Measurements from ENCODE around the gene DDX20.
"Not testable (repeated sequence)": the region's sequence is repeated elsewhere in the genome, so short reads cannot be mapped to it uniquely, and the experiment has no call there.

The DDX20 gene

DNA sequence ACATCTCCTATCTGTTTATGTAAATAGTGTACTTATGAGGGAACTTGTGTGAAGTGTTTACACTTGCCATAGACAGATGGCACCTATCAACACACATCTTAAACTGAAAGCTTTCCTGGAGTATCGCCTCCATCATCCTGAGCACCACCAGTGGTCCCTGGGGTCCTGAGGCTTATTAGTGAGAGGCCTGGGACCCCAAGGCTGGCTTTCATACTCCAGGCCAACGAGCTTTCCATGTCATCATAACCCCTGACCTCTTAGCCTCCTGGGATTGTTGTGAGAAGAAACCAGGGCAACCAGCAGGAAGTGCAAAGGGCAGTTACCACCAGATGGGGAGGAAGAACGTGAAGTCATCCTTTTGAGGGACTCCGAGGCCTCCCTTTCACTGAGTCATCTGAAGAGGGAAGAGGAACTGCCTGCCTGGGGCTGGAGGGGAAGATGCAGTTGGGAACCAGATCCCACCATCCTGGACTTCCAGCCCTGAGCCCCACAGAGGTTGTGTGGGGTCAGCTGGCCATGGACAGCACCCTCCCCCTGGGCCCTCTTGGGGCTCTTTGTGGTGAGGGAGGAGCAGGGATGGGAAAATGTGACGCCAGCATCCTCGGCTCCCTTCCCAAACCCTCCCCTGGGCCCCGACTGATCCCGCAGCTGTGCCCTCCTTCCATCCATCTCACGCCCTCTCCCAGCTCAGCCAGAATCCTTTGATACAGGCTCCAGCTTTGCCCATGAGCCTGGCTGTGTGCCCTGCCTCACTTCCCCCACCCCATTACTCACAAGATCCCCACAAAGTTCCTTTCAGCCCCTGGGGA is 22.3 kb upstream of the DDX20 start:
- DNase-seq: no peak

DNA sequence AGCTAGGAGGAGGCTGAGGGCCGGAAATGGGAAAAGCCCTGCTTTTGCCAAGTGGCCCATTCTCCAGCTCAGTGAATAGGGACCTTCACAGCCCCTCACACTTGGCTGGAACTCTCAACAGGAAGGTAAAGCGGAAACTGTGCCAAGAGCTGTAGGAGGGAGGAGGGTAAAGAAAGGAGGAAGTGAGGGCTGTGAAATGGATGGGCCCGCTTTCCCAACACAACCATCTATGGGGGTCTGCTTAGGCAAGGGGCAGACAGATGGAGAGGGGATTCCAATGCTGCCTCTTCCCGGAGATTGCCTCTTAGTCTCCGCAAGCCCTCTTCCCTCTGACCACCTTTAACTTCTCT is 21.7 kb upstream of the DDX20 start:
- no peak for DNase-seq

DNA sequence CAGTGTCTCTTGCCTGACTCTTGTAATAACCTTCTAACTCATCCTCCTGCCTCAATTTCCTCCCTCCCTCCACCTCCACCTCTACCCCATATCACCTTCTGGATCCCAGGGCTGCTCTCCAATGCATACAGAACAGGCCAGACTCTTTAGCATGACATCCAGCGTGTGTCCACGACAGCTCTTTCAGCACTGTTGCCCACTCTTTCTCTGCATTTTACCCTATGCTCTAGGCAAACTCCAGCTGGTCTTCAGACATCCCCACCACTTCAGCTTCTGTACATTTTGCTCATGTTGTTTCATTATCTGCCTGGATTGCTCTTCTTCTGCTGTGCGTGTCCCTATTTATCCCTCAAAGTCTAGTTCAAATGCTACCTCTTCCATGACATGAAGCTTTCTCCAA is 21.3 kb upstream of the DDX20 start:
- no peak for DNase-seq

DNA sequence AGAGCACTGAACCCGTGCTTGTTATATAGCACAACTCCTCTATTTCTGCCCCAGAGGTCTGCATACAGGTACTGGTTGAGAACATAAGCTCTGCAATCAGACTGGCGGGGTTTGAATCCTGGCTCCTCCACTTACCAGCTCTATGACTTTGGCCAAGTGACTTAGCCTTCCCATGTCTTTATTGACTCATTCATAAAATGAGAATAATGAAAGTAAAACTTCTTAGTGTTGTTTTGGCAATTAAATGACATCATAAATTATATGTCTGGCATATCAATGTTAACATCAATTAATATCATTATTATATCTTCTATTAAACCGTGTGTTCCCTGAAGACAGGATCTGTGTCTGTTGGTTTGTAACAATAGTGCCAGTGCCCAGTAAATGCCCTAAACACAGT is 20.8 kb upstream of the DDX20 start:
- DNase-seq: no peak

DNA sequence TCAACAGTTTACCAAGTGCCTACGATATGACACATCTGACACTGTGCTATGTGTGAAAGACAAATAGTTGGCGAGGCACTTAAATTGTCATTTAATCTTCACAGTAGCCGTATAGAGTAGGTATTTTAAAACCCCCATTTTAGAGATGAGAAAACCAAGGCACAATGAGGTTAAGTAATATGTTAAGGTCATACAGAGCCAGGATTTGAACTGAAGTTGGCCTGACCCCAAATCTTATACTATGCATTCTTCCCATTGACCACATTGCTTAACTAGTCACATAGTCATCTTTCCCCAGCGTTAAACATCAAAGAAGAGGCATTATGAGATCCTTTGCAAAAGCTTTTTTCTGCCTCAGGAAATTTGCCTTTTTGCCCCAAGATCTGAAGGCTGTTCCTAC is 20.4 kb upstream of the DDX20 start:
- no peak for DNase-seq

DNA sequence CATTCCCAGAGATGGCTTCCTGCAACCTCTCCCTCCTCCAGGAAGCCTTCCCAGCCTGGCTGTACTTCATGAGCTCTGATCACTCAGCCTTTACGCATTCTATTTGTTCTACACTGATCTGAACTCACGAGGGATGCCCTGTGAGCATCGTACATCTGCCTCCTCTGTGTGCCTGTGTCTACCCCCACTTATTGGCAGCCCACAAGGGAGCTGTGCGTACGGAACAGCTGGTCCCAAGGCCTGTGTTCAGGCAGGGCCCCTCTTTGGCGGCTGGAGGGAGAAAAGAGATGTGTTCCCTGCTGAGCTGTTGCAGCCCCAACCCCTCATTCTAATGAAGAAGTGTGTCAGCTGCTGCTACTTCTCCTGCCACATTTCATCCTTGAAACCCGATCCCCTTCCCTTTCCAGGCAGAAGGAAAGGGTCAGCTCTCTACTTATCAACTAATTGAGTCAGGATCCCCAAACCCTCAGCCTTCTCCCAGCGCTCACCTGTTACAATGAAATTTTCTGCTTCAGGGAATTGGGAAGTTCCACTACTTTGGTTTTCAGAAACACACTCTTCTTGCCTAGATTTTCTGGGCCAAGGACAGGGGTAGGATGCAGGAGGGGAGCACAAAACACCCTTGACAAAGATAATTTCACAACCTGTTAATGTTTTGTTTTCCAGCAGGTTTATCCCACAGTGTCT is 19.7 kb upstream of the DDX20 start:
- DNase-seq: no peak

DNA sequence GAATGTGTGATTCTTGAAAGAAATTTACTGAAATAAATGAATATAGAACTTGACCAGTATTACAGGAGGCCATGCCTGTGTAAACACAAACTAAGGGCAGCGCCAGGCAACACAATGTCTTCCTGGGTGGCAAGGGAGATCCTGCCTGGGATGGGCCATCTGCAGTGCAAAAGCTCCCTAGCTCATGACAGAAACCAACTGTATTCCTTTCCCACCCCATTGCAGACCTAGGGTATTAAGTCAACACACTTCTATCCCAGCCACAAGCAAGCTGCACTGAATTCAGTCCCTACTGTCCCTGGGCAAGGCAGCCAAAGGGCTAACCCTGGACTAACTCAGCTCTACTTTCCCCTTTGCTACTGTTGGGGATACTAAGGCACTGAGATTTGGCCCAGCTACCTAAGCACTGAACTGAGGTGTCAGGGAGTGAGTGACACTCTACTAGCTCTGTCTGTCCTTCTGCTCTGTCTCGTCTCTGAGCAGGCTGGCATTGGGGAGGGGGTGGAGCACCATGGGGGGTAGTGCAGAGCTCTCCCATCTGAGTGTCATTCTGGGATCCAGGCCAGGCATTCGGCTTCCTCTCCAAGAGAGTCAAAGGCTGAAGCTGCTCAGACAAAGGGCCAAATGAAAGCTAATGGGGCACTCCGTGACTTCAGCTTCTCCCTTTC is 19.0 kb upstream of the DDX20 start:
- no peak for DNase-seq

DNA sequence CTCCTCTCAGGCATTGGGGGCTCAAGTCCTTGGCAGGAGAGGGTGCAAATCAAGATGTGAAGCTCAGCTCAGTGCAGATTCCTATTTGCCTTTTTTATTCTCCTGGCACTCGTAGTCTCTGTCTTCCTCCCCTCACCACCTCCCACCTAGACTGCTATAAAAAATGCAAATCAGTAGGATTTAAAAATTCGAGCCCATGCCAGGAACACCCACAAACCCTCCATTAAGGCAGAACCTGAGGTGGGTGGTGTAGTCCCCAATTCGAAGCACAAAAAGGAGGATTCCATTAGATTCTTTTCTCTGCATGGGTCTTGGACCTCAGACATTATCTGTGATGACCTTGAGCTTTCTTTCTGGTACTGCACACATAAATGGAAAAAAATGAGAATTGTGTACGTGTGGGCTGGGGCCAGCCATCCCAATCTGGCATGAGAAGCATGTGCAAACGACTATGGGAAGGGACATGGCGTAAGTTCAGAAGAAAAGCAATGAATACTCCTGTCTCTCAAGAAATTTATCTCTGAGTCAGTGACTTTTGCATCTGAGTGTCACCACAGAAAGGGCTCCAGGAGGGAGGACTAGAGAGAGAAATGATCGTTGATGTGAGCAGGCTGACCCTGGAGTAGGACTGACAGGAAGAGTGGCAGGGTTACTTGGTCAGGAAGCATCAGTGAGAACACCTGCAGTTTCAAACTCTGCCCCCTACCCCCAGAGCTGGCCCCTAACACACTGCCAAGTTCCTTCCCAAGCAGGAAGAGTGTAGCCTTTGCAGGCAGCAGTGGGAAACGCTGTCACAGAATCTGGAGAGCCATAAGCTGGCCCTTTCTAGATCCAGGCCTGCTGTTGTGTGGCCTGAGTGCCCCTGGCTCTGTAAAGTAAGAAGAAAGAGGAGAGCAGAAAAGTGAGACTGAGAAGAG is 18.2 kb upstream of the DDX20 start:
- DNase-seq: no peak

DNA sequence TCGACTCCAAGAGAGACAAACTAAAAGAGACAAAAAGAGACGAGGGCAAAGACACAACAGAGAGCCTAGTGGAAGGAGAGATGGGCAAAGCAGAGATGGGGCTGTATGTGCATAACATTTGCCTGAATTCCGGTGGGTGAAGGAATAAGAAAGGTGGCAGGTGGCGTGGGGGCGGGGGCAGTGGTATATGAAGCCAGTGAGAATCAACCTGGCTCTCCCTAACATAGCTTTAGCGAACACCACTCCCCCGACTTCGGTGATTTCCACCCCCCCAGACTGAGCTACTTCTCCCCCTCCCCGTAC is 17.6 kb upstream of the DDX20 start:
- no peak for DNase-seq

DNA sequence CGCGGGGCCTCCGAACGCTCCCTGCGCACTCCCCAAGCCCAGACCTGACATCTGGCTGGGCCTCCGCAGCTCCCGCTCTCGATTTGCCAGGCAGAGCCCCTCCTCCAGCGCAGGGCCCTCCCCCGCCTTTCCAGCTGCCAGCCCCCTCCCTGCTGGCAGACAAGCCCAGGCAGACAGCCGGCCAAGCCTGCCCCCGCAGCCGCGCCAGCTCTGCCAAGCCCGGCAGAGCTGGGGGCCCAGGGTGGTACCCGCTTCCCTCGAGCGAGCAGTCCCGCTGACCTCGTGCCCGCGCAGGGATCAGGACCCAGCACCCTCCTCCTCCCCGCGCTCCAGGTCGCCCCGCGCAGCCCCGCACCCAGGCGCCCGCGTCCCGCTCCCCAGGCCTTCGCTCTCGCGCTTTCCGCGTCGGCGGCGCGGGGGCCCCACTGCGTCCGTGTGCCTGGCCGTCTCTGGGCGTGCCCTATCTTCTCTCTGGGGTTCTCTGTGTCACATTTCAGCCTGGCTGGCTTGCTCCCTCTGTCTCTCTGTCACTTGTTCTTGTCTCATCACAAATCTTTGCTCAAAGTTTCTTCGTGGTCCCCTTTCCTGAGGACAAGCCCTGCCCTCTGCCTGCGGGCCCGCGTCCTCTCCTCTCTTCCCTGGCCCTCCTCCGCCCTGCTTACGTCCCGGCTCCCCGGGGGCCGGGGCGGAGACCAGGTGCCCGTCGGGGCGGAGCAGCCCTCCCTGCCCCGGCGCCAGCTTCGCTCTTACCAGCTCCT is 17.1 kb upstream of the DDX20 start:
- peak in 1 of 4 experiments; percentile 15 for DNase-seq

DNA sequence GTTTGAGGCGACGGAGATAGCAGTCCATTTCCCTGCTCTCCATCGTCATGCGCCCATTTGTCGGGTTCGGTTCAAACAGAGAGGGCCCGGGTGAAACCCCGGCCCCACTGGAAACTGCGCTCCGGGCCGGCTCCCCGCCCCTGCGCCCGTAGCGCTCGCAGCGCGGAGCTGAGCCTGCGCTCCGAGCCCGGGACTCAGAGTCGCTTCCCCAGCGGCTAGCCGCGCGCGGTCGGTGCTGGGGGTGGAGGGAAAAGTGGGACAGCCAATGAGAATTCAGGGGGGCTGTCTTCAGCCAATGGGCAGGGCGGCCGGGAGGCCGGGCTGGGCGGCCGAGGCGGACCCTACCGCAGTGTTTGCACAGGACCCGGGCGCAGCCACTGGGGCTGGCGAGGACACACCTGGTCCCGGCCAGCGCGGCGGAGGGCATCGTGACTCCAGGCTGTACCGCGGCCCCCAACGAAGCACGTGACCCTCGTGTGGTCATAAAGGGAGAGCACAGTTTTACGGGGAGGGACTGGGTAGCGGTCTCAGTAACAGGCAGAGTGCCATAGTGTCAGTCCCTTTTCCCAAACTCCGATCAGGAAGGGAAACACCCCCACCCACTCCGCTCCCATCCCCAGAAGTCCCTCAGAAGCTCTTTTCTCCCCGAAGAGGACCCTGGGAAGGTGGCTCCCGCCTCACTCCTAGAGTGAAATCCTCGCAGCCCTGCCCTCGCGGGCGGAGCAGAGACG is 16.3 kb upstream of the DDX20 start, which contains the start of gene INKA2:
INKA2 (minus strand) TSS at position 202 of the 731 bp plus-strand sequence; CDS start at position 49, 153 bp downstream.
- peak in 3 of 4 experiments; percentile 13 to 42 (median 33) for DNase-seq

DNA sequence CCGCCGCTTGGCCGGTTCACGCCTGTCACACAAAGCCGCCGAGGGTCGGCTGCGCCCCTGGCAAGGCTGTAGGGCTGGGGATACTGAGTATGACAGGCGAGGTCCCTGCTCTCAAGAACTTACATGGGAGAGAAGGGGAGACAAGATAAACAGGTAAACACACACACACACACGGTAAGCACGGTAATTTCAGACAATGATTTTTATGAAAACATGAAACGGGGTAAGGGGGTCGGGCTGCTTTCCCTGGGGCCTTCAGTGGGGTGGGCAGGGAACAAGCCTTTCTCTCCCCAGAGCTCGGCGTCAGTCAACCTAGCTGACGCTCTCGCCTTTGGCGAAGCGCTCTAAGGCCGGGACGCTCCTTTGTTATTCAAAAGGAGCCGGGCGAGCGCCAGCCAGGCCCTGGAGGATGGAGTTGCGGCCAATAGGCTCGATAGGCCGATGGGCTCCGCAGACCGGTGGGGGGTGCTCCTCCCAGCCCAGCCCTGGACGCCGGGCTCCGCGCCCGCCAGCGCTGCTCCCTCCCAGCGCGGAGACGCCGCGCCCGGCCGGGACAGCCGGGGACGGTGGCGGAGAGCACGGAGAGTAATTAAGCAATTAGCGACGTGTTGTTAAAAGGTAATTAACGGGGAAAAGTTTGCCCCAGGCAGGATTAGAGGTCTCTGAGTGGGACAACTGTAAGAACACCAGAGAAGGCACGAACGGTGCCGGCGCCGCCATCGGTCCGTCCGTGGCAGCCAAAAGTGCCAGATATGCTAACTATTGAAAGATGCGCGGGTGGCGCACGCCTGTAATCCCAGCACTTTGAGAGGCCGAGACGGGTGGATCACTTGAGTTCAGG is 15.6 kb upstream of the DDX20 start:
- DNase-seq: peak in 1 of 4 experiments; percentile 7

DNA sequence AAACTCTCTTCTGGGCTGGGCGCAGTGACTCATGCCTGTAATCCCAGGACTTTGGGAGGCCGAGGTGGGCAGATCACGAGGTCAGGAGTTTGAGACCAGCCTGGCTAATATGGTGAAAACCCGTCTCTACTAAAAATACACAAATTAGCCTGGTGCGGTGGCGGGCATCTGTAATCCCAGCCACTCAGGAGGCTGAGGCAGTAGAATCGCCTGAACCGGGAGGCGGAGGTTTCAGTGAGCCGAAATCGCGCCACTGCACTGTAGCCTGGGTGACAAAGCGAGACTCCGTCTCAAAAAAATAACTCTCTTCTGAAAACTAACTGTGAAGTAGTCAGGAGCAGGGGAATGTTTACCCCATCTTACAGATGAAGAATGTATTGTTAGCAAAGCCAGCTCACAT is 13.4 kb upstream of the DDX20 start:
- DNase-seq: not testable (repeated sequence)

DNA sequence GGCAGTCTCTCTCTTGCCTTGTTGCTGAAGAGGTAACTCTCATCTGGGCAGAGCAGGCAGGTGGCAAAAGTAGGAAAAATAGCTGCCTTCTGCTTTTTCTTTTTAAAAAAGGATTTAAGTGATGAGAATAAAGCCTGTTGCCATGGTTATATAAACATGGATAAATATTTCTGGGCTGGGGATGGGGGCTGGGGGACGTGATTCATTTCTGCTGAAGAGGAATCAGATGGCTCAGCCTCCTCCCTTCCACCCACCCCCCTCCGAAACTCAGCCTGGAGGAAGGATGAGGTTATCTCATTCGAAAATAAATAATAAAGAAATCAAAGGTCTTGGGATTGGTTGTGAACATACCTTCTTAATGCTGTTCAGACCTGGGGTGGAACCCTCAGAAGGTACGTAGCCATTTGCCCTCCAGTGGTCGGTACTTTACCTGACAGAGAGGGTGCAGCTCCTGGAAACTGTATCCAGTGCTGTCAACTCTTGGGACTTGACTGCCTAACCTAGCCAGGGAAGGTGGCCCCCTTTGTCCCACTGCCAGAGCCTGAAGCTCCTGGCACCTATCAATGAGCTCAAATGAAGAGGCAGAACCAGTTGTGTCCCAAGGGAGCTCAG is 12.7 kb upstream of the DDX20 start:
- no peak for DNase-seq

DNA sequence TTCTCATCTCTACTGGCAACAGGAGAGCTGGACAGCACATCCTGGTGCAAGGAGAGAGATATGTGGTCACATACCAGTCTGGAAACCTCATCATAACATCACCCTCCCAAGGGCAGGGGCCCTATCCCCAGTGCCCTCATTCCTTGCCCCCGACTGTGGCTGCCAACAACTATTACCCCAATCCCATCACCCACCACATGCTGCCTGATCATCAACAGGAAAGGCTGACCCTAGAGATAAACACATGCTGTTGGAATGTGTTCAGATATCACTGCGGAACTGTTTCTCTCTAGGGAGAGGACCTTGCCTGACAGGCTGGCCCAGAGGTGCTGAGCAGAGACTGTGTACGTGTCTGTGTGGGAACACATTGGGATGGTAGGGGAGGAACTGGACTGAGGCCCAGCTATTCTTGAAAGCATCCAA is 12.0 kb upstream of the DDX20 start:
- no peak for DNase-seq

DNA sequence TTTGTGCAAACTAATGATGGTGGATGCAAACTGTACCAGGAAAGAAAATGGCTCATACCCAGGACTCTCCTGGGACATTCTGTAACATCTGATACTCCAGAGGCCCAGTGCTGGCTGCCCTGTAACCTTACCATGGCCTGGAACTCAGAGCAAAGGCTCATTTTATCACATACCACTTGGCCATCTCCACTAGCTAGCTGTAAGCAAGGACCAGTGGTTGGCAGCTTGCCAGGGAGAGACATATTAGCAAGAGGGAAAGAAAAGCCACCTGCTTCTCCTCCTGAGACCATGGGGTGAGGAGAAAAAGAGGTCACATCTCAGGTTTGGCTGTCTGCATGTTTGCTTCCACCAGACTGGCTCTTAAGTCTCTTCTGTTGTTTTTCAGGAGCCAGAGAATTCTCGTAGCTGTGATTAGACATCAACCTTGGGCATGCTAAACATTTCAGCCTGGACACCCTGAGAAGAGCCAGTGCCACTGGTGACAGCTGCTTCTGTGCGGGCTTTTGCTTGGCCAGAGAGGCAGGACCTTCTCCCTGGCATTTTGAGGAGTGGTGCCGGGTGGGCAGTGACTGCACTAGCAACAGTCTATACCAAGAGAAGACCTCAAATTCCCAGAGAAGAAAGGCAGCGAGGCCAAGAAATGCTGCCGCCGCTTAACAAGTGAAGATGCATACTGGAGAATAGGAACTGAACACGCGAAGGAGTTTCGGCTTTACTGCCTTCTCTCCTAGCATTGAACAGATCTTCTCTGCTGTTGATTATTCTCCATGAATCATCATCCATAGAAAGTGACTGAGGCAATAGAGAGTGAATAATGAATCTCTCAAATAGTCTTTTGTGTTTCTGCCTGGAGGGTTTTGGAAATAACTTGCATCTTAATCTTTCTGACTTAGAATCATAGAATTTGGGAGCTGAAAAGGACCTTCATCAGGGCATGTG is 9.8 kb upstream of the DDX20 start:
- no peak for DNase-seq

DNA sequence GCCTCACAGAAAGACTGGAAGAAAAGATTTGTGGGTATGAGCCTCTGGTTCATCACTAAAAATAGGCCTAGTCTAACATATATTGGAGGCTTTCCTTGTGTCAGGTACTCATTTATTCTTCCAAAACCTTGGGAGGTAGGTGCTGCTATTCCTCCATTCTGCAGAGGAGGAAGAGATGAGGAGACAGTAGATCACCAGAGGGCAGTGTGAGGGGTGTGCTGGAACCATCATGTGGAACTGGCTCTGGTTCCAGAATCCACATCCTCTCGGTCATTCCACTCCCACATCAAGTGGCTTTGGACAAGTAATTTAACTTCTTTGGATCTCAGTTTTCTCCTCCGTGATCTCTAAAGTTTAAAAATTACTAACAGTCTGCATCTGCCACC is 9.1 kb upstream of the DDX20 start:
- DNase-seq: no peak

DNA sequence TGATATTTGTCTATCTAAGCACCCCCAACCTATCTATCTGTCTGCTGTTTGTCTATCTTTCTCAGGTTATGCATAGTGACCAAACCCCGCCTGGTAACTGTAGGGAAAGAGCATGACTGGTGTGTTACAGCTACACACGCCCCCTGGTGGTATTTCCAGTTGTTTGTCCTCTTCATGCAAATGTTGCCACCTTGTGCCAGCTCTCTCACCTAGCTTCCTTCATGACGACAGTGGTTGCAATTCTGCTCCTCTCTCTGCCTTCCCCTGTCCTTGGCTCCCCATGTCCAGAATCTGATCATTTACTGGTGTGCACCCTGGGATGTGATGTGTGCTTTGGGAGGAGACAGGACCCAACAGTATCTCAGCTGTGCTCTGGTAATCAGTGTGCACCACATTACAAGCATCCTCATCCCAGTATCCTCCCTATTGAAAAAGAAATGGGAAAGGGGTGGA is 8.4 kb upstream of the DDX20 start:
- DNase-seq: peak in 1 of 4 experiments; percentile 2

DNA sequence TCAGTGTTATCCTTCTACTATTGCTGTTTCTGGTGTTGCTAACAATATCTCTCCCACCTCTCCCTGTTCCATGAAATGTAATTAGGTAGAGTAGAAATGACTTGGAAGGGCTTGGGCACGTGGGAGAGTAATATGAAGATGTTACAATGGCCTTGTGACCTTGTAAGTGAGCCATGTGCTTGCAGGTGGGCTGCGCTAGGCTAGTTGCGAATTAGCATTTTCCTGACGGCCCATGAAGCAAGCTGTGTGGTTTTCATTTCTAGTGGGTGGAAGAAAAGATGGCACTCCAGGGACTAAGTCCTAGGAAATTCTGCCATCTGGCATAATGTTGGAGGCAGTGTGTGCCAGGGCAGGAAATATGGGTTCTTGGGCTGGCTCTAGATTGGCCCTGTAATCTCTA is 7.8 kb upstream of the DDX20 start:
- DNase-seq: no peak

All from activated naive CD4-positive, alpha-beta T cell (primary cell).